Neural cell (in vitro differentiated cells): ENCODE measurements around the gene FGFBP2. TPM values are rescaled to one million over a fixed set of nuclear protein-coding genes. Genes with fewer than 3 reads are reported as not detected.

Experiments
- H2AFZ ChIP-seq: fragments of 200-600, 300-800 bp; sonication (generic), shearing (Covaris generic); 2 replicates; pipeline ENCODE4 v1.6.0; 2014; ENCODE audit warnings: low read depth, mild to moderate bottlenecking, antibody characterized with exemption, low read length, moderate library complexity
- H3F3A ChIP-seq: fragments of 200-600 bp; shearing (Covaris generic); 2 replicates; pipeline ENCODE4 v1.6.1; 2016; ENCODE audit warnings: mild to moderate bottlenecking, moderate library complexity, mixed read lengths, antibody characterized with exemption, low read length; ENCODE audit not compliant: insufficient read depth, poor library complexity, severe bottlenecking
- H3K27ac ChIP-seq: fragments of 200-600, 300-800 bp; sonication (generic), shearing (Covaris generic); 2 replicates; pipeline ENCODE4 v1.5.1; 2014; ENCODE audit warnings: mild to moderate bottlenecking, low read length, moderate library complexity
- H3K27me3 ChIP-seq: fragments of 300-800, 200-600 bp; sonication (generic), shearing (Covaris generic); 2 replicates; pipeline ENCODE4 v1.6.0; 2014; ENCODE audit warnings: mild to moderate bottlenecking, low read depth, low read length, moderate library complexity; ENCODE audit not compliant: insufficient read depth
- H3K36me3 ChIP-seq: fragments of 300-800, 200-600 bp; sonication (generic), shearing (Covaris generic); 2 replicates; pipeline ENCODE4 v1.5.1; 2014; ENCODE audit warnings: mild to moderate bottlenecking, antibody characterized with exemption, low read length, moderate library complexity; ENCODE audit not compliant: insufficient read depth
- H3K4me2 ChIP-seq: fragments of 300-800, 200-600 bp; sonication (generic), shearing (Covaris generic); 2 replicates; pipeline ENCODE4 v1.6.0; 2014; ENCODE audit warnings: mild to moderate bottlenecking, low read length
- H3K4me3 ChIP-seq: fragments of 300-800, 200-600 bp; sonication (generic), shearing (Covaris generic); 2 replicates; pipeline ENCODE4 v1.5.1; 2014; ENCODE audit warnings: mild to moderate bottlenecking, low read length, moderate library complexity
- H3K79me2 ChIP-seq: fragments of 200-600 bp; shearing (Covaris generic); replicated peaks from 2 replicates; pipeline ENCODE4 v1.6.0; 2014; ENCODE audit warnings: mild to moderate bottlenecking, low read length, moderate library complexity; ENCODE audit not compliant: insufficient read depth
- H3K9ac ChIP-seq: fragments of 300-800, 200-600 bp; sonication (generic), shearing (Covaris generic); 2 replicates; pipeline ENCODE4 v1.6.1; 2016; ENCODE audit warnings: mild to moderate bottlenecking, low read length, mixed read lengths
- H3K9me2 ChIP-seq: fragments of 200-600 bp; shearing (Covaris generic); 2 replicates; pipeline ENCODE4 v1.6.1; 2016; ENCODE audit warnings: mild to moderate bottlenecking, low read length, mixed read lengths; ENCODE audit not compliant: insufficient read depth
- H3K9me3 ChIP-seq: fragments of 200-600, 300-800 bp; sonication (generic), shearing (Covaris generic); 2 replicates; pipeline ENCODE4 v1.6.1; 2016; ENCODE audit warnings: mild to moderate bottlenecking, mixed run types, low read length, moderate library complexity, mixed read lengths
- H4K20me1 ChIP-seq: fragments of 200-600 bp; shearing (Covaris generic); 2 replicates; pipeline ENCODE4 v1.6.1; 2016; ENCODE audit warnings: mild to moderate bottlenecking, mixed run types; ENCODE audit not compliant: insufficient read depth
- EP300 ChIP-seq: fragments of 450-650 bp; conservative IDR thresholded peaks from 2 replicates; pipeline ENCODE4 v1.6.1; 2014; ENCODE audit warnings: antibody characterized with exemption, mild to moderate bottlenecking, moderate library complexity; ENCODE audit not compliant: poor library complexity, severe bottlenecking
- EZH2 ChIP-seq: fragments of 200-600, 300-800 bp; shearing (Covaris generic), sonication (generic); IDR thresholded peaks from 2 replicates; pipeline ENCODE4 v1.6.1; 2014; ENCODE audit warnings: antibody characterized with exemption, low read length, borderline replicate concordance, mild to moderate bottlenecking; ENCODE audit not compliant: insufficient read depth, poor library complexity, severe bottlenecking
- MXI1 ChIP-seq: fragments of 450-650 bp; conservative IDR thresholded peaks from 2 replicates; pipeline ENCODE4 v1.6.1; 2014; ENCODE audit warnings: antibody characterized with exemption, mild to moderate bottlenecking; ENCODE audit not compliant: poor library complexity, severe bottlenecking
- POLR2AphosphoS5 ChIP-seq: IDR thresholded peaks from 2 replicates; pipeline ENCODE4 v1.6.1; 2012
- RAD21 ChIP-seq: fragments of 450-650 bp; conservative IDR thresholded peaks from 2 replicates; pipeline ENCODE4 v1.6.1; 2014; ENCODE audit warnings: antibody characterized with exemption, mild to moderate bottlenecking, moderate library complexity
- SMC3 ChIP-seq: fragments of 450-650 bp; conservative IDR thresholded peaks from 2 replicates; pipeline ENCODE4 v1.6.1; 2014; ENCODE audit warnings: antibody characterized with exemption, mild to moderate bottlenecking, moderate library complexity; ENCODE audit not compliant: poor library complexity
- TAF1 ChIP-seq: IDR thresholded peaks from 2 replicates; pipeline ENCODE4 v1.6.1; 2012; ENCODE audit warnings: low read depth
- polyA plus RNA-seq: library from polyadenylated mRNA; depleted of rRNA; stranded (reverse); fragments of >200 nt; gene quantifications from 2 replicates; pipeline ENCODE4 v1.2.3, GENCODE V29; 2014
- TF ChIP-seq, protein P1 (sequence below): IDR thresholded peaks from 2 replicates; pipeline ENCODE4 v1.6.1; 2012; ENCODE audit warnings: borderline replicate concordance
- TF ChIP-seq, protein P2 (sequence below): fragments of 450-650 bp; IDR thresholded peaks from 2 replicates; pipeline ENCODE4 v1.5.1; 2014; ENCODE audit warnings: antibody characterized with exemption, mild to moderate bottlenecking, moderate library complexity; ENCODE audit not compliant: poor library complexity, severe bottlenecking

Gene FGFBP2
- polyA plus RNA-seq, 1 donor from 2014 or later: not detected

- no peak overlapping the region for H3K4me2 ChIP-seq
- no peaks in the 10 kb centered on the region for H3K36me3 ChIP-seq
- no peak overlapping the region for H2AFZ ChIP-seq
- H3K27ac ChIP-seq: no peak overlapping the region
- no peak overlapping the region for H3K9ac ChIP-seq
- no peaks in the 10 kb centered on the region for H3K9me2 ChIP-seq
- no peaks in the 10 kb centered on the region for H3K79me2 ChIP-seq
- TF ChIP-seq MXI1: no peak
- no peak for TF ChIP-seq EZH2
- TF ChIP-seq, protein P1, sequence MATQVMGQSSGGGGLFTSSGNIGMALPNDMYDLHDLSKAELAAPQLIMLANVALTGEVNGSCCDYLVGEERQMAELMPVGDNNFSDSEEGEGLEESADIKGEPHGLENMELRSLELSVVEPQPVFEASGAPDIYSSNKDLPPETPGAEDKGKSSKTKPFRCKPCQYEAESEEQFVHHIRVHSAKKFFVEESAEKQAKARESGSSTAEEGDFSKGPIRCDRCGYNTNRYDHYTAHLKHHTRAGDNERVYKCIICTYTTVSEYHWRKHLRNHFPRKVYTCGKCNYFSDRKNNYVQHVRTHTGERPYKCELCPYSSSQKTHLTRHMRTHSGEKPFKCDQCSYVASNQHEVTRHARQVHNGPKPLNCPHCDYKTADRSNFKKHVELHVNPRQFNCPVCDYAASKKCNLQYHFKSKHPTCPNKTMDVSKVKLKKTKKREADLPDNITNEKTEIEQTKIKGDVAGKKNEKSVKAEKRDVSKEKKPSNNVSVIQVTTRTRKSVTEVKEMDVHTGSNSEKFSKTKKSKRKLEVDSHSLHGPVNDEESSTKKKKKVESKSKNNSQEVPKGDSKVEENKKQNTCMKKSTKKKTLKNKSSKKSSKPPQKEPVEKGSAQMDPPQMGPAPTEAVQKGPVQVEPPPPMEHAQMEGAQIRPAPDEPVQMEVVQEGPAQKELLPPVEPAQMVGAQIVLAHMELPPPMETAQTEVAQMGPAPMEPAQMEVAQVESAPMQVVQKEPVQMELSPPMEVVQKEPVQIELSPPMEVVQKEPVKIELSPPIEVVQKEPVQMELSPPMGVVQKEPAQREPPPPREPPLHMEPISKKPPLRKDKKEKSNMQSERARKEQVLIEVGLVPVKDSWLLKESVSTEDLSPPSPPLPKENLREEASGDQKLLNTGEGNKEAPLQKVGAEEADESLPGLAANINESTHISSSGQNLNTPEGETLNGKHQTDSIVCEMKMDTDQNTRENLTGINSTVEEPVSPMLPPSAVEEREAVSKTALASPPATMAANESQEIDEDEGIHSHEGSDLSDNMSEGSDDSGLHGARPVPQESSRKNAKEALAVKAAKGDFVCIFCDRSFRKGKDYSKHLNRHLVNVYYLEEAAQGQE: no peak
- no peak for TF ChIP-seq POLR2AphosphoS5
- TF ChIP-seq TAF1: no peak
- TF ChIP-seq, protein P2, sequence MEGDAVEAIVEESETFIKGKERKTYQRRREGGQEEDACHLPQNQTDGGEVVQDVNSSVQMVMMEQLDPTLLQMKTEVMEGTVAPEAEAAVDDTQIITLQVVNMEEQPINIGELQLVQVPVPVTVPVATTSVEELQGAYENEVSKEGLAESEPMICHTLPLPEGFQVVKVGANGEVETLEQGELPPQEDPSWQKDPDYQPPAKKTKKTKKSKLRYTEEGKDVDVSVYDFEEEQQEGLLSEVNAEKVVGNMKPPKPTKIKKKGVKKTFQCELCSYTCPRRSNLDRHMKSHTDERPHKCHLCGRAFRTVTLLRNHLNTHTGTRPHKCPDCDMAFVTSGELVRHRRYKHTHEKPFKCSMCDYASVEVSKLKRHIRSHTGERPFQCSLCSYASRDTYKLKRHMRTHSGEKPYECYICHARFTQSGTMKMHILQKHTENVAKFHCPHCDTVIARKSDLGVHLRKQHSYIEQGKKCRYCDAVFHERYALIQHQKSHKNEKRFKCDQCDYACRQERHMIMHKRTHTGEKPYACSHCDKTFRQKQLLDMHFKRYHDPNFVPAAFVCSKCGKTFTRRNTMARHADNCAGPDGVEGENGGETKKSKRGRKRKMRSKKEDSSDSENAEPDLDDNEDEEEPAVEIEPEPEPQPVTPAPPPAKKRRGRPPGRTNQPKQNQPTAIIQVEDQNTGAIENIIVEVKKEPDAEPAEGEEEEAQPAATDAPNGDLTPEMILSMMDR: no peak
- no peak for TF ChIP-seq EP300
- TF ChIP-seq SMC3: no peak
- TF ChIP-seq RAD21: no peak
- H3K4me3 ChIP-seq: no peak overlapping the region
- no peaks in the 10 kb centered on the region for H3K9me3 ChIP-seq
- no peaks in the 10 kb centered on the region for H4K20me1 ChIP-seq
- H3K27me3 ChIP-seq: no peaks in the 10 kb centered on the region
- H3F3A ChIP-seq: no peaks in the 10 kb centered on the region
Measured at GRCh38 chr4:15965325-15965724, 2.4 kb upstream of the FGFBP2 start.

DNA sequence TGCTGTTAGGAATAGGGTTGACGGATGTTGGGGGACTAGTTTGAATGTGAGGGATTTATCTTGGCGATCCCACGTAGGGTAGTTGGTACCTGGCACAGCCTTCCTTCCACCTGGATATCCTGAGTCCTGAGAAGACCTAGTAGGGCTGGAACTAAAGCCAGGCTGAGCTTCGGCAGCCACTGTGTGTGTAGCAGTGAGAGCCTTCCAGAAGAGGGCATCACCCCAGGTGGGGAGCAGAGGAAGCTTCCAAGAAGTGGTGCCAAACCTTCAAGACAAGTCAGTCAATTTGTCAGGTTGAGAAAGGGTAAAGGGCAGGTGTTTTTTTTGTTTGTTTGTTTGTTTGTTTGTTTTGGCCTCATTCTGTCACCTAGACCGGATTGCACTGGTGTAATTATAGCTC lies 1.2 kb upstream of the FGFBP2 start:
- Histone ChIP-seq H3K4me3 (no peak overlapping the region), H3K9me2 (no peaks in the 10 kb centered on the region), H2AFZ (no peak overlapping the region), H3K27me3 (no peaks in the 10 kb centered on the region), H3K4me2 (no peak overlapping the region), H3K36me3 (no peaks in the 10 kb centered on the region), H3K9me3 (no peaks in the 10 kb centered on the region), H3K79me2 (no peaks in the 10 kb centered on the region), H3K27ac (no peak overlapping the region), H4K20me1 (no peaks in the 10 kb centered on the region), H3F3A (no peaks in the 10 kb centered on the region), H3K9ac (no peak overlapping the region)
- no peak for TF ChIP-seq SMC3
- TF ChIP-seq, protein P1: no peak
- TF ChIP-seq, protein P2: no peak
